HG02763 (cell line): ENCODE measurements around the gene PCNX2.

Experiments used
- ATAC-seq: cut with Tn5 transposase; IDR thresholded peaks from one replicate; pipeline ENCODE4 v1.9.1; 2021; ENCODE audit warnings: mild to moderate bottlenecking, moderate library complexity; ENCODE audit not compliant: unreplicated experiment

The PCNX2 gene

GRCh38 chr1:233066087-233066486 is 229.4 kb downstream of the PCNX2 start:
- ATAC-seq = no peak

DNA sequence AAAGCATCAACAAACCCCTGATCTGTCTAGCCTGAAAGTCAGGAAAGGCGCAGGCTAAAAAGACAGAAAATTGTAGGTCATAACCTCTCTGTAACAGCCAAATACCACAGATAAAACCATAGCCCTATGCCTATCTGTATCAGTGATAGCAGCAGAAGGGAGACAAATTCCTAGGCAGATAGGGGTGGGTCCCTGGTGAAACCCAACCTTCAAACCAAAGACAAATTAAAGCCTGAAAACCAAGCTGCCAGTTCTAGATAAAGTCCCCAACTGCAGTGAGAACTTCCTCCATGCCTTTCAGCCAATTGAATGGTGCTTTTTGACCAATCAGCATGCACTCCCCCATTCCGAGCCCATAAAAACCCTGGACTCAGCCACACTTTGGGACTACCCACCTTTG is 229.8 kb downstream of the PCNX2 start:
- no peak for ATAC-seq

- ATAC-seq = no peak
Measured at GRCh38 chr1:233064988-233065387, 230.5 kb downstream of the PCNX2 start.

DNA sequence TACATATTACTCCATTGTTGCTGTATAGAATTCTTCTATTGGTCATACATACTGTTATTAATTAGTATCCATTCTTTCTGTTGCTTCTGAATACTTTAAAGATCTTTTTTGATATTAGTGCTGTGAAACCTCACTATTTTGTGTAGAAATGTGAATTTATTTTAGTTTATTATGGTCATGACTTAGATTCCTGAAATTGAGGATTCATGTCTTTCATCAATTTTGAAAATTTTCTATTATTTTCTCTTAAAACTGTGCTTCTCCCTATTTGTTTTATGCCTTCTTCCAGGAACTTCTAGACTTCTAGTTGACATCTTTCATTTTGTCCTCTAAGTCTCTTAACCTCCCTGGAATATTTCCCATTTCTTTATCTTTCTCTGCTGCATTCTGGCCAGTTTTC is 232.1 kb downstream of the PCNX2 start:
- no peak for ATAC-seq

DNA sequence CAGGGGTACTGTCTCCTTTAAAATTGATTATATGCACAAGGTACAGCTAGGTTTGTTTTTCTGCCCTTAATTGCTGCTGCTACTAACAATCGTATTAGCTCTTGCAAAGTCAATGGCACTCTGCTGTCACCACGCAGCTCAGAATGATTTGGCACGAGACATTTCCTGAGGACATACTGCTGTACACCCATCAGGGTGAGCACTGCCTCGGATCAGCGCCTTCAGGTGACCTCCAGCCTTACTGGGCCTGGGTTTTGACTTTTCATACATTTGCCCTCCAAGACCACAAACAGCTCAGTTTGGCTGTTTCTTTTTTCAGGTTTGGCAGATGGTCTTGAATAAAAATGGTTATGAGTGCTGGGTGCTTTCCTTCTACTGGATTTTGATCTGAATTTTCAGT is 234.3 kb downstream of the PCNX2 start:
- ATAC-seq = no peak

DNA sequence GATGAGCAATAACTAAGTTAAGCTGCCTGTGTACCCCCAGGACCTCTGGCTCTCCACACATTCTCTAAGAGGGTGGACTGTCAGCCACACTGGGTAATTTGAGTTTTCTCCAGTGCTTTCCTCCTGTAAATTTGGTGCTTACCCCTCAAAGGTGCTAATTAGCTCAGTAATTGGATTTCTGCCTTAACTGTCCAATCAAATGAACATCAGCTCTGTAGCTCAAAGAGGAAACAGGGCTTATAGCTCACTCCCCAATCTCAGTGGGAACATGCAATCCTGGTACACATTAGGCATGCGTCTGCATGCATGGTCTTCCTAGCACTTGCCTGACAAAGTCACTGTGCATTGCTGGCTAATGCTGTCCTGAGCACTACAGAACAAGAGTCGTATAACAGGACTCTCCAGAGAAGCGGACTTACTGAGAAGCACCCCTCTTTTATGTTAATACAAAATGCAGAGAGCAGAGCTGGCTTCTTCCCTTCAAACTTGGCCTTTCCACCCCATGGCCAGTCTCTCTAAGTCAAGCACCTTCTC is 235.0 kb downstream of the PCNX2 start:
- ATAC-seq = no peak

DNA sequence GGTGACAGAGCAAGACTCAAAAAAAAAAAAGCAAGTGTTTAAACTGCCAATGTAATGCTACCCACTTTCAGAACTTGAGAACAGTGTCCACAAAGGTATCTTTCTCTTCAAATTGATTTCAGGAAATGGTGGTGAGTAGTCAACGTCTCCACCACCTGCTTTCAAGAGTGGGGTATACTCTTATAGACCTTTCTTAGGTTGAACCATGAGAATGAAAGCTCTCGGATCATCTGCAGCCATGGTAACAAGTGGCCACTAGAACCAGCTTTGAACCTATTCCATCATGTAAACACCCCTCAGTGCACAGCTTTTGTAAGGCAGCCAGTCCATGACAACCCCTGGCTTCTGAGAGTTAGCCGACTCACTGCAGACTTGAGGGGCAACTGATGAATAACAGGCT is 237.7 kb downstream of the PCNX2 start:
- ATAC-seq = no peak

- ATAC-seq = no peak
Measured at GRCh38 chr1:233055879-233056641, 239.5 kb downstream of the PCNX2 start.

- no peak for ATAC-seq
Measured at GRCh38 chr1:233045588-233045987, 249.9 kb downstream of the PCNX2 start.

GRCh38 chr1:233042834-233043233 is 252.7 kb downstream of the PCNX2 start:
- no peak for ATAC-seq

DNA sequence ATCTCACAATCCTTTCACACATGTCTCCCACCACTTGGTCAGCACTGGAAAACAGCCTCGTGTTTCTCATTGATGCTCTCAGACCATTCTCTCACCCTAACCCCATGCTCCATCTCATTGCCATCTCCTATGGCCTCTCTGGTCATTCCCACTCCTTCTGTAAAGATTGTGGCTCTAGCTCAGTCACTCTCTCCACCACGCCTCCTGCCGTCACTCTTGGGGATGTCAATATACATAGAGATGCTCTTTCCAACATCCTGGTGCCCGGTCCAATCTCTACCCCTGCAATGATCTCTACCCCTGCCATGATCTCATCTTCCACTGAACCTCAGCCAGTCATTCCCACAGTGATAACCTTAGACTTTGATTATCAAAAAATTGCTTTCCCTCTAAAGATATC is 255.0 kb downstream of the PCNX2 start:
- no peak for ATAC-seq

- ATAC-seq = no peak
Measured at GRCh38 chr1:233038581-233038980, 256.9 kb downstream of the PCNX2 start.

GRCh38 chr1:233037843-233038242 is 257.7 kb downstream of the PCNX2 start:
- ATAC-seq = no peak

- no peak for ATAC-seq
Measured at GRCh38 chr1:233034836-233035235, 260.7 kb downstream of the PCNX2 start.

- no peak for ATAC-seq
Measured at GRCh38 chr1:233033361-233033760, 262.2 kb downstream of the PCNX2 start.

DNA sequence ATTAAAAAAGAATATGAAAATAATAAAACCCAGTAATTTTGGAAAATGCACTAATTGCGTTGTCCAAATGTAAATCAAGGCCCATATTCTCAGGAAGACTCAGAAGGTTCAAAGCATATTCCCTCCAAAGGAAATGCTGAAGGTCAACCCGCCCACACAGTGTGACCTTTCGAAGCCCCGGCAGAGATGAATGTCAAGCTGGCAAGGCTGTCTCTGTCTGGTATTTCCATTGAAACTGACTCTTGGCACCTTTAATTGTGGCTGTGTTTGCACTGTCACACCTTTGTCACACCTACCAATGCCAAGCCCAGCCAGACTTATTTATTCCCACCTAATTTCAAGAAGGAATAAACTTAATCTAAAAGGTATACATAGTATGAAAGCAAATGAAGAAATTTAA is 262.6 kb downstream of the PCNX2 start:
- no peak for ATAC-seq

DNA sequence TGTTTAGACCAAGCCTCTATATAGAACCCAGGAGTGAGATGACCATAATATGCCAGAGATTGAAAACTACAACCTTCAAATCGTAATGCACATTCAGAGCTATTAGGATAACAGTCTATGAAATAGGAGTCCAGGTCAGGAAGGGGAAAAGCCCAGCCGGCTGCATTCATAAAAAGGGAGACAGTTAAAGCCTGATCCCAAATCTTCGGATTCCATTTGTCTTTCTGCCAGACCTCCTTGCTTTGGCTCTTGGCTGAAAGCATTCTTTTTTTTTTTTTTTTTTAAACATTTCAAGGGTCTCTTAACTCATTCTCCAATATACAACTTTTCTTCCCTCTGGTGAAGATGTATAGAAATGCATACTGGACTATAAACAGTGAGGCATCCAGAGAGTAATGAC is 264.0 kb downstream of the PCNX2 start:
- ATAC-seq = no peak

- ATAC-seq = no peak
Measured at GRCh38 chr1:233027046-233027445, 268.5 kb downstream of the PCNX2 start.

DNA sequence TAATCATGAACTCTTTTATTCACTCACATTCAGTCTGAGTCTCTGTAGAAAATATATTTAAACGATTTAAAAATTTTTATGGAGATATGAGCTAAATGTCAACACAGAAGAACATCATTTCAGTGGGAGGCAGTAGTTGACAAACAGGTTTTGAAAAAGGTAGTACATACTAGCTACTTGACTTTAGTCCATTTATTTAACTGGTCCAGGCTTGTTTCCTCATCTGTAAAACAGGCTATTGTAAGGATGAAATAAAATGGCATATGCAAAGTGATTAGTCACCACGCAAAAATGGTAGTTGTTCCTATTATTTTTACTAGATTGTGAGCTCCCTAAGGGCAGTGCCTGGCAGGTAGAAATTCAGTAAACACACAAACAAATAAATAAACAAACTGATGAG is 270.0 kb downstream of the PCNX2 start:
- no peak for ATAC-seq

GRCh38 chr1:233025157-233025556 is 270.4 kb downstream of the PCNX2 start:
- no peak for ATAC-seq

- ATAC-seq = no peak
Measured at GRCh38 chr1:233024199-233024598, 271.3 kb downstream of the PCNX2 start.

DNA sequence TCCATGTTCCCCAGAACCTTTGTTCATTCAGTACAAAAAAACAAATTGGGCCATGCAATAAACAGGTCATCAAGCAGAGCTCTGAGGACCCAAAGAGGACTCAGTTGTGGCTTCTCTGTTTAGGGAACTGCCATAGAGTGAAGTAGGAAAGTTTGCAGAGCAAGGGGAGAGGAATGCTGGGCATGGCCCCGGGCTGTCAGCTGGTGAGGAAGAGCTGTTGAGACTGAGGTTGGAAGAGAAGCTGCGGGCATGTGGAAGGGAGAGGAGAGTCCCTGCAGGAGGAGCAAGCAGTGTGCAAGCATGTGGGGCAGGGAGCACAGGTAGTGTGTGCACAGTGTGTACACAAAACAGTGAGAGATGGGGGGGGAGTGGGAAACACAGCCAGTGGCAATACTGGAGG is 273.3 kb downstream of the PCNX2 start:
- ATAC-seq = no peak

- no peak for ATAC-seq
Measured at GRCh38 chr1:233020426-233020825, 275.1 kb downstream of the PCNX2 start.
